HG02759 (cell line): ENCODE results near the gene GABPB1.

ENCODE experiments used
- ATAC-seq: cut with Tn5 transposase; IDR thresholded peaks from one replicate; pipeline ENCODE4 v1.9.1; 2021; ENCODE audit warnings: mild to moderate bottlenecking, moderate library complexity; ENCODE audit not compliant: unreplicated experiment

GABPB1 gene

DNA sequence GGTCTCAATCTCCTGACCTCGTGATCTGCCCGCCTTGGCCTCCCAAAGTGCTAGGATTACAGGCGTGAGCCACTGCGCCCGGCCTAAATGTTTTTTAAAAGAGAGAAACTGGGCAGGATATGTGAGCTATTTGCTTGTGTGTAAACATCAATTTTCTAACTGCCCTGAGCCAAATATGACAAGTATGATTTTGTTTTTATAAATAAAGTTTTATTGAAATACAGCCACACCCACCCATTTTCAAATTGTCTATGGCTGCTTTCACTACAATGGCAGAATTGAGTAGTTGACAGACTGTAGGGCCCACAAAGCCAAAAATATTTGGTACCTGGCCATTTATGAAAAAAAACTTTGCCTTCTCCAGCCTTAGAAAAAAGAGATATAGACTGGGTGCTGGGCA is 73.6 kb downstream of the GABPB1 start:
- ATAC-seq: no peak

DNA sequence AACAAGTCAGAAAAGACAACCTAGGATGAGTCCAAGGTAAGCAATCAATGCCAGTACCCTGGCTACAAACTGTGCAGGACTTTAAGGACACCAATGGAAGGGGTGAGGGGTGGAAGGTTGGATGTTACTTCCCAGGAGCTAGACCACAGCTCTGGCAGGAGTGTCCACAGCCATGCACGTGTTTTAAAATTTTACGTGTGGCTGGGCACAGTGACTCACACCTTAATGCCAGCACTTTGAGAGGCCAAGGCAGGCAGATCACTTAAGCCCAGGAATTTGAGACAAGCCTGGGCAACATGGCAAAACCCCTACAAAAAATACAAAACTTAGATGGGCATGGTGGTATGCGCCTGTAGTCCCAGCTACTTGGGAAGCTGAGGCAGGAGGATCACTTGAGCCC is 74.7 kb downstream of the GABPB1 start:
- ATAC-seq: no peak

- ATAC-seq: no peak
These were observed 76.5 kb downstream of the GABPB1 start for GRCh38 chr15:50278496-50278895.

DNA sequence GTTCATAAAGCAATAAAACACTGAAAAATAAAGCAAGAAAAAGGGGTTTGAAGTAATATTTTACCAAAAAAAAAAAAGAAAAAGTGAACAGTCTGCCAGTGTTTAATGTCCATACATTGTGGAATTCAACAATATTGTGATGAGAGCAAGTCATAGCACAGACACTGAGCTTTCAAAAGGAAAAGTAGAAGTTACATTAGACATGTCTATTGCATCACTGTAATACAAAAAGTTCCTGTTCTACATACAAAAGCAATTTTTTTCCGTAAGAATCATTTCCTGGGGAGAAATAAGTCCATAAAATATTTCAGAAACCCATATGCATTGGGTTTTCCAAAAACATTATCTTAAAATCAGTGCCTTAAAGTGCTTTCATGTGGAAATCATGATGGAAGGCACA is 77.6 kb downstream of the GABPB1 start:
- no peak for ATAC-seq

- no peak for ATAC-seq
These were observed 79.1 kb downstream of the GABPB1 start for GRCh38 chr15:50275908-50276307.

- no peak for ATAC-seq
These were observed 79.9 kb downstream of the GABPB1 start for GRCh38 chr15:50275091-50275490.

DNA sequence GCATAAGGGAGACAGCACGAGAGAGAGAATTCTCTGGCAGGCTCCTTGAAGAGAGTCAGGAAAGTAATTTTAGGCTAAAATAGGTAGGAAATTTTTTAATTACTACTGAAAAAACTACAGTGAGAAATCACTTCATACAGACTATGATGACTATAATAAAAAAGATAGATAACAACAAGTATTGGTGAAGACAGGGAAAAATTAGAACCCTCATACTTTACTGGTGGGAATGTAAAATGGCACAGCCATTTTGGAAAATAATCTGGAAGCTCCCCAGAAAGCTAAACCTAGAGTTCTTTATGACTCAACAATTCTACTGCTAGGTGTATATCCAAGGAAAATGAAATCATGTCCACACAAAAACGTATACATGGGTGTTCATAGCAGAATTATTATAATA is 87.4 kb downstream of the GABPB1 start:
- ATAC-seq: no peak

- no peak for ATAC-seq
These were observed 89.4 kb downstream of the GABPB1 start, which contains the start of gene HDC for GRCh38 chr15:50265620-50266019. Gene HDC (minus strand): TSS chr15:50265726. CDS start chr15:50265623, 103 bp downstream.

GRCh38 chr15:50262533-50262932 is 92.5 kb downstream of the GABPB1 start:
- no peak for ATAC-seq

- no peak for ATAC-seq
These were observed 93.0 kb downstream of the GABPB1 start for GRCh38 chr15:50261981-50262380.

GRCh38 chr15:50260969-50261496 is 94.0 kb downstream of the GABPB1 start:
- peak; percentile 62 for ATAC-seq

- no peak for ATAC-seq
These were observed 95.7 kb downstream of the GABPB1 start for GRCh38 chr15:50259276-50259675.

DNA sequence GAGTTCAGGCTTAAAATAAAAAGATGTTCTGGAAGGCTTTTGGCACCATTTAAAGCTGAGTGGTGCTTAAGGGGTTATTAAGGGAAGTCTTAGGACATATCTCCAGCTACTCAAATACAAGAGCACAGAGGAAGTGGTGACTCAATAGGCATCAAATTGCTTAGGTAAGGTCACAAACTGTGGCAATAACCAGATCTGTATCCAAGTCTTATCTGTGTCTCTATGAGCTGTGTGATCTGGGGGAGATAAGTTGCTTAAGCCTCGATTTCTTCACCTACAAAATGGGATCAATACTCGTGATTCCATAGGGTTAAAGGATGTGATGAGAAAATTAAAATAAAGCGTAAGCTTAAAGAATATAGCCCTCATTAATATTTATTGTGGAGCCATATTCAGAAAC is 97.1 kb downstream of the GABPB1 start:
- ATAC-seq: no peak

DNA sequence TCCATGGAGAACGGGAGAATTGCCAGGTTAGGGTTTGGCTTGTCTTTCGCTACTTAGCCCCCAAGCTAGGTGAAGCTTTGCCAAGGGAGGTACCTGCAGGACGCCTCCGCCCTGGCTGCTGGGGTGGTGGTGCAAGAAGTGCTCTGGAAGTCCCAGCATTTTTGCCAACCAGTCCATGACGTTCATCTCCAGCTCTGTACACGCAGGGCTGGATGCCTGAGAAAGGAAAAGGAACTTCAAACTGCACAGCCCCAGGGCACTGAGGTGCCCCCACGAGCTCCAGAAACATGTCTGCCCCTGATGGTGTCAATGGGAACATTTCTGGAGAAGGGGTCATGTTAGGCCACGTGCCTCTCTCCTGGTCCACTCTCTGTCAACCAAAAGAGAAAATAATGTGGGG is 97.7 kb downstream of the GABPB1 start:
- no peak for ATAC-seq

DNA sequence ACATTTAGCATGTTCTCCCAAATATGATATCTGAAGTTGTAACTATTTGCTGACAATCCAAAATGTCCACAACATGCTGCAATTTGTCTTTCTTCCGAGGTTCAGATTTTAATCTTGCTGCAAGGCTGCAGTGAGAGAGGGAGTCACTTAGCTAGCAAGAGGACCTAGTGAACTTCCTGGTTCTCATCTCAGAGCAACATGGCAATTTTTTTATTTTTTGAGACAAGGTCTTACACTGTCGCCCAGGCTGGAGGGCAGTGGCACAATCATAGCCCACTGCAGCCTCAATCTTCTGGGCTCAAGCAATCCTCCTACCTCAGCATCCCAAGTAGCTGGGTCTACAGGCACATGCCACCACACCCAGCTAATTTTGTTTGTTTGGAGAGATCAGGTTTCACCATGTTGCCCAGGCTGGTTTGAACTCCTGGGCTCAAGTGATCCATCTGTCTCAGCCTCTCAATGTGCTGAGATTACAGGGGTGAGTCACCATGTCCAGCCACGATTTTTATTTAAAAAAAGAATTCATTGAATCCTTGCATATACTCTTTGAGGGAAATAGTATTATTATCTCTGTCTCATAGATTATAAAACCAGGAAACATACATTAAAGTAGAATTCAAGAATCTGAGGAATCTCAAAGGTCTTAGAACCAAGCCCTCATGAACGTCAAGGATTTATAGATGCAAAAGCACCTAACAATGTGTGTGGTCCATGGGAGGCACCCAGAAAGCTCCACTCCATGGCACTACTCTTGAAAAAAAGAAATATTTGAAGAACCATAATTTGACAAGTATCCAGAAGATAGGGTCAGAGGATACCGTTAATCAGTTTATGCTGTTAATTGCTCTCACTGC is 98.6 kb downstream of the GABPB1 start:
- no peak for ATAC-seq

- no peak for ATAC-seq
These were observed 102.4 kb downstream of the GABPB1 start for GRCh38 chr15:50252556-50252955.

DNA sequence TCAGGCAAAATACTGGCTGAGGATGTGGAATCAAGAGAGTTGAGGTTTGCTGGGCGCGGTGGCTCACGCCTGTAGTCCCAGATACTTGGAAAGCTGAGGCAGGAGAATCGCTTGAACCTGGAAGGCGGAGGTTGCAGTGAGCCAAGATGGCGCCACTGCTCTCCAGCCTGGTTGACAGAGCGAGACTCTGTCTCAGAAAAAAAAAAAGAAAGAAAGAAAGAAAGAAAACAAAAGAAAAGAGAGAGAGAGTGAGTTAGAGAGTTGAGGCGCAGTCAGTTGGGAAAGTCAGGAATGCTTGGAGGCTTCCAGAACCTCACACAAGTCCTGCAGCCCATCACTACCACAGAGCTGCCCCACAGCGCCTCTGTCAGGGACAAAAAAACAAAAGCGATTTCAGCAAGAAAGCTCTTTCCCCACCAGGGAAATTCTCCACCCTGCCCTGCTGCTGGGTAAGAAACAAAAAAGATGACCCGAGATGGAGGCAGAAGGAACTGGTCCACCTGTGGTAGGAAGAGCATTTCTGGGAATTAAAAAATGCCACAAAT is 103.3 kb downstream of the GABPB1 start:
- ATAC-seq: no peak

- no peak for ATAC-seq
These were observed 104.1 kb downstream of the GABPB1 start for GRCh38 chr15:50250760-50251394.

GRCh38 chr15:50249704-50250103 is 105.3 kb downstream of the GABPB1 start:
- ATAC-seq: no peak

DNA sequence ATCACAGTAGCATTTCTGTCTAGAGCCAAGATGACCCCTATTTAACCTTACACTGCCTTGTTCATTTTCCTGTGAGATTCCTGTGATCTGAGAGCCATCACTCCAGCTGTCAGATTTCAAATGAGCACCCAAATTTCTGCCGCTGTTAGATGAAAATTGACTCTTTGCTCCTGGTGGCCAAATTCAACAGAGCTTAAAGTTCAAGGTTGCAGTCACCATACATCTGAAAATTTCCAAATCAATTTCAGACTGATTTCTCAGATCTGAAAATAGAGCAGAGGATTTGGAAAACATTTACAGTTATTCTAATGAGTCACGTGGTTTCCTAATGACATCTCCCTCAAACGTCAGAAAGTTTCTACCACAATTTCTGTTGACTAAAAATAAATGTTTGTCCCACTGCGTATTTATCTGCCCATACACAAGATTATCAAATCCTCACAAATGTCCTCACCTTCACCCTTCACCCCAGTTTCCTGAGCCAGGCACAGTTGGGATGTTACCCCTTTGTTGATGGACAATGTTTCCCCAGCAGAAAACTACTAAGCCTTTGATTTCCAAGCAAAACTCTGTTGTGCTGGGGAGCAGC is 105.9 kb downstream of the GABPB1 start:
- no peak for ATAC-seq
